Activated CD4-positive, alpha-beta T cell treated with anti-CD3 and anti-CD28 coated beads, Interleukin-2, amount 10 ng/mL, durations not matched to agents 7 days and 5 days (primary cell): ENCODE data around the gene TREML2. TPM values are rescaled to one million over a fixed set of nuclear protein-coding genes. Genes with fewer than 3 reads are reported as not detected.

ENCODE experiments used
- CTCF ChIA-PET: fragments of 350-600 bp; sonication (Branson Sonifier 250); formaldehyde crosslinking; loops from one replicate; lab custom pipeline; 2021; ENCODE audit warnings: antibody characterized with exemption; lab: Charles Lee
- POLR2A ChIA-PET: fragments of 350-600 bp; sonication (Branson Sonifier 250); formaldehyde crosslinking; loops from one replicate; lab custom pipeline; 2021; ENCODE audit warnings: antibody characterized with exemption; lab: Charles Lee
- DNase-seq: peaks from one replicate; pipeline ENCODE4 v3.0.0-alpha.2; 2020
- H3K27ac Mint-ChIP-seq: one replicate; pipeline ENCODE4 v1.8.0; 2021; ENCODE audit warnings: mild to moderate bottlenecking, moderate library complexity, mixed read lengths
- H3K27me3 Mint-ChIP-seq: one replicate; pipeline ENCODE4 v1.8.0; 2021; ENCODE audit warnings: mixed read lengths
- H3K36me3 Mint-ChIP-seq: one replicate; pipeline ENCODE4 v1.8.0; 2021; ENCODE audit warnings: low read depth, mixed read lengths
- H3K4me1 Mint-ChIP-seq: one replicate; pipeline ENCODE4 v1.8.0; 2021; ENCODE audit warnings: mixed read lengths
- H3K4me3 Mint-ChIP-seq: one replicate; pipeline ENCODE4 v1.8.0; 2021; ENCODE audit warnings: mild to moderate bottlenecking, moderate library complexity, mixed read lengths
- H3K9me3 Mint-ChIP-seq: one replicate; pipeline ENCODE4 v1.8.0; 2021; ENCODE audit warnings: mixed read lengths
- total RNA-seq, 2 experiments: library from RNA; stranded (reverse); gene quantifications; one replicate each; pipeline ENCODE4 v1.2.3, GENCODE V29; 2021

The TREML2 gene
- total RNA-seq, 2 experiments from 2014 or later = 22.9 to 25.8 TPM

- no peak for DNase-seq
- ChIA-PET POLR2A (no interaction called here), CTCF (no interaction called here)
- Mint-ChIP-seq H3K36me3 (no peaks in the 10 kb centered on the region), H3K4me3 (no peak overlapping the region), H3K27me3 (peaks cover 14% of the 10 kb centered on the region), H3K9me3 (no peaks in the 10 kb centered on the region), H3K4me1 (peaks cover 2% of the 10 kb centered on the region), H3K27ac (no peak overlapping the region)
These were observed 36.3 kb downstream of the TREML2 start for GRCh38 chr6:41164551-41165120.

- CTCF ChIA-PET = no interaction called here
- H3K27ac Mint-ChIP-seq = no peak overlapping the region
- DNase-seq = no peak
These were observed 37.6 kb downstream of the TREML2 start for GRCh38 chr6:41163419-41163717.

GRCh38 chr6:41162687-41163418 is 38.1 kb downstream of the TREML2 start, which contains the start of gene TREM2:
TSS of gene TREM2 (minus strand) at chr6:41163116. CDS start at chr6:41163082, 34 bp downstream.
- H3K4me1 Mint-ChIP-seq = no peaks in the 10 kb centered on the region
- H3K9me3 Mint-ChIP-seq = no peaks in the 10 kb centered on the region
- H3K27ac Mint-ChIP-seq = no peak within 1 kb of the TSS
- ChIA-PET CTCF (no interaction called here), POLR2A (no interaction called here)
- peaks cover 11% of the 10 kb centered on the region for H3K27me3 Mint-ChIP-seq
- H3K4me3 Mint-ChIP-seq = no peak within 1 kb of the TSS
- H3K36me3 Mint-ChIP-seq = no peaks in the 10 kb centered on the region
- no peak for DNase-seq

More at GRCh38 chr6:41163419-41163717, 37.6 kb downstream of the TREML2 start:
- Mint-ChIP-seq H3K4me1 (no peaks in the 10 kb centered on the region), H3K9me3 (no peaks in the 10 kb centered on the region), H3K4me3 (no peak overlapping the region), H3K27me3 (peaks cover 11% of the 10 kb centered on the region), H3K36me3 (no peaks in the 10 kb centered on the region)
- POLR2A ChIA-PET = no interaction called here

- Mint-ChIP-seq H3K4me1 (no peaks in the 10 kb centered on the region), H3K4me3 (no peak overlapping the region), H3K27me3 (peaks cover 11% of the 10 kb centered on the region), H3K27ac (no peak overlapping the region), H3K36me3 (no peaks in the 10 kb centered on the region), H3K9me3 (no peaks in the 10 kb centered on the region)
- CTCF ChIA-PET = no interaction called here
- POLR2A ChIA-PET = no interaction called here
- no peak for DNase-seq
These were observed 38.9 kb downstream of the TREML2 start for GRCh38 chr6:41161851-41162552.

- CTCF ChIA-PET = no interaction called here
- Mint-ChIP-seq H3K4me3 (no peak overlapping the region), H3K27me3 (peaks cover 7% of the 10 kb centered on the region), H3K9me3 (no peaks in the 10 kb centered on the region), H3K4me1 (no peaks in the 10 kb centered on the region), H3K36me3 (no peaks in the 10 kb centered on the region), H3K27ac (no peak overlapping the region)
- no peak for DNase-seq
- POLR2A ChIA-PET = no interaction called here
These were observed 39.6 kb downstream of the TREML2 start for GRCh38 chr6:41161380-41161779.

- POLR2A ChIA-PET = no interaction called here
- no peak overlapping the region for H3K27ac Mint-ChIP-seq
- no peak overlapping the region for H3K4me3 Mint-ChIP-seq
These were observed 40.0 kb downstream of the TREML2 start for GRCh38 chr6:41160933-41161332.

GRCh38 chr6:41159415-41160082 is 41.4 kb downstream of the TREML2 start:
- H3K4me1 Mint-ChIP-seq = no peaks in the 10 kb centered on the region
- no peaks in the 10 kb centered on the region for H3K9me3 Mint-ChIP-seq
- DNase-seq = no peak
- no peaks in the 10 kb centered on the region for H3K36me3 Mint-ChIP-seq
- H3K4me3 Mint-ChIP-seq = no peak overlapping the region
- peaks cover 11% of the 10 kb centered on the region for H3K27me3 Mint-ChIP-seq
- H3K27ac Mint-ChIP-seq = no peak overlapping the region
- ChIA-PET CTCF (interaction anchor here (1.0 kb wide), 1 partner anchor 23 kb away, joined by 4 read pairs; no protein-coding TSS in a partner anchor), POLR2A (no interaction called here)

More at GRCh38 chr6:41160933-41161332, 40.0 kb downstream of the TREML2 start:
- no peaks in the 10 kb centered on the region for H3K9me3 Mint-ChIP-seq
- no peaks in the 10 kb centered on the region for H3K36me3 Mint-ChIP-seq
- CTCF ChIA-PET = no interaction called here
- no peak for DNase-seq
- H3K27me3 Mint-ChIP-seq = peaks cover 4% of the 10 kb centered on the region
- H3K4me1 Mint-ChIP-seq = no peaks in the 10 kb centered on the region

GRCh38 chr6:41157323-41157722 is 43.6 kb downstream of the TREML2 start:
- no peaks in the 10 kb centered on the region for H3K36me3 Mint-ChIP-seq
- ChIA-PET POLR2A (no interaction called here), CTCF (interaction anchor here (1.0 kb wide), 1 partner anchor 50 kb away, joined by 3 read pairs; no protein-coding TSS in a partner anchor)
- H3K27ac Mint-ChIP-seq = no peak overlapping the region
- peaks cover 3% of the 10 kb centered on the region for H3K4me1 Mint-ChIP-seq
- H3K27me3 Mint-ChIP-seq = peaks cover 11% of the 10 kb centered on the region
- no peak overlapping the region for H3K4me3 Mint-ChIP-seq
- no peaks in the 10 kb centered on the region for H3K9me3 Mint-ChIP-seq
- no peak for DNase-seq

- no peaks in the 10 kb centered on the region for H3K36me3 Mint-ChIP-seq
- no peak for DNase-seq
- peaks cover 3% of the 10 kb centered on the region for H3K4me1 Mint-ChIP-seq
- no peak overlapping the region for H3K4me3 Mint-ChIP-seq
- CTCF ChIA-PET = interaction anchor here (1.0 kb wide), 1 partner anchor 50 kb away, joined by 3 read pairs; no protein-coding TSS in a partner anchor
- H3K9me3 Mint-ChIP-seq = no peaks in the 10 kb centered on the region
- POLR2A ChIA-PET = no interaction called here
- no peak overlapping the region for H3K27ac Mint-ChIP-seq
- peaks cover 11% of the 10 kb centered on the region for H3K27me3 Mint-ChIP-seq
These were observed 44.2 kb downstream of the TREML2 start for GRCh38 chr6:41156771-41157170.

GRCh38 chr6:41156001-41156400 is 44.9 kb downstream of the TREML2 start:
- peaks cover 3% of the 10 kb centered on the region for H3K4me1 Mint-ChIP-seq
- POLR2A ChIA-PET = no interaction called here
- no peaks in the 10 kb centered on the region for H3K36me3 Mint-ChIP-seq
- peaks cover 11% of the 10 kb centered on the region for H3K27me3 Mint-ChIP-seq
- DNase-seq = no peak
- CTCF ChIA-PET = no interaction called here
- H3K27ac Mint-ChIP-seq = no peak overlapping the region
- H3K9me3 Mint-ChIP-seq = no peaks in the 10 kb centered on the region
- H3K4me3 Mint-ChIP-seq = no peak overlapping the region

- CTCF ChIA-PET = no interaction called here
- no peak overlapping the region for H3K27ac Mint-ChIP-seq
- peaks cover 3% of the 10 kb centered on the region for H3K4me1 Mint-ChIP-seq
- no peaks in the 10 kb centered on the region for H3K9me3 Mint-ChIP-seq
- H3K36me3 Mint-ChIP-seq = no peaks in the 10 kb centered on the region
- H3K4me3 Mint-ChIP-seq = no peak overlapping the region
- DNase-seq = no peak
- peaks cover 11% of the 10 kb centered on the region for H3K27me3 Mint-ChIP-seq
- POLR2A ChIA-PET = no interaction called here
These were observed 45.7 kb downstream of the TREML2 start for GRCh38 chr6:41155132-41155805.

GRCh38 chr6:41153992-41154625 is 46.8 kb downstream of the TREML2 start, which contains the start of gene TREML1:
TSS of gene TREML1 (minus strand) at chr6:41154347. CDS start at chr6:41154288, 59 bp downstream.
- no peaks in the 10 kb centered on the region for H3K36me3 Mint-ChIP-seq
- POLR2A ChIA-PET = interaction anchor here (0.6 kb wide), 1 partner anchor 69 kb away, joined by 6 read pairs; no protein-coding TSS in a partner anchor
- no peak for DNase-seq
- peaks cover 11% of the 10 kb centered on the region for H3K27me3 Mint-ChIP-seq
- H3K4me1 Mint-ChIP-seq = peaks cover 3% of the 10 kb centered on the region
- CTCF ChIA-PET = interaction anchor here (1.2 kb wide), 1 partner anchor 28 kb away, joined by 3 read pairs; no protein-coding TSS in a partner anchor
- H3K27ac Mint-ChIP-seq = no peak within 1 kb of the TSS
- H3K4me3 Mint-ChIP-seq = no peak within 1 kb of the TSS
- H3K9me3 Mint-ChIP-seq = no peaks in the 10 kb centered on the region
